ENCODE results near the gene CDK9.
A peak's percentile ranks its signal among the peaks of the same experiment; 100 is the strongest.

- TF ChIP-seq CTCF (IDR thresholded peaks at IDR 0.05 in 8 of 11, conservative IDR thresholded peaks at IDR 0.05 in 3 of 11) (no peak), POLR2AphosphoS5 (IDR thresholded peaks at IDR 0.05) (peak in 2 of 3 donors; percentile 30 to 69), POLR2A (IDR thresholded peaks at IDR 0.05) (no peak)
These were observed 29.9 kb downstream of the CDK9 start for GRCh38 chr9:127815512-127816361.

Measured in spleen (tissue), 7 donors.